ENCODE data around the gene INPP5F.

DNA sequence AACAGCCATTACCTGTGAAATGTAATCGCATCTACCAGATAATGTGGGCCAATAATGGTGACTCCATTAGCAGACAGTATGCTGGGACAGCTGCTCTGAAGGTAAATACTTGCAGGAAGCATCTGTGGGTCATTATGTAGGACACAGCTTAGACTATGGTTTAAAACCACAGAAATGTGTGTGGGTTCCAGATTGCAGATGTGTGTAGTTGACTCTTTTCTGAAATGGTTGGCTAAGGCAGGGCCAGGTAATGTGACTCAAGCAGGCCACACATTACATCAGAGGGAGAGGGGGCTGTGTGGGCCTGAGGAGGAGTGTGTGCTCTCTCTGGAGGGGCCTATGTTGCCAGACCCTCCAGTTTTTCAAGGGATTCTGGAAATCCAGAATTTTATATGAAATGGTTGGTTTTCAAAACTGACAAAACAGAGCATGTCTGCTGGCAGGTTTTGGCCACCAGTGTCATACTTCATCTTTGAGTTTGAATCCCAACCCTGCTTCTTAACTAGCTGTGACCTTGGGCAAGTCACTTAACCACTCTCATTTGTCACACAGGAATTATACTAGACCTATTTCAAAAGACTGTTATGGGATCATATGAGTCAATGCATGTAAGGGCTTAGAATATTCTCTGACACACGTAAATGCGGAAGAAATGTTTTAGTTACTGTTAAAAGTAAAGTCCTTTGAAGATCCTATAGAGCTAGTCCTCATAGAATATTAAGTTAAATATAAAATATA, 82.3 kb downstream of the INPP5F start:
- TF ChIP-seq TCF7L2 (IDR thresholded peaks at IDR 0.05; ENCODE audit: low read depth, low read length) (no peak), NR2F2 (IDR thresholded peaks at IDR 0.05; ENCODE audit: borderline replicate concordance, low read depth) (no peak), POLR2A (IDR thresholded peaks at IDR 0.05; ENCODE audit: insufficient read depth in 1 of 2, low read depth in 2 of 2, low read length in 2 of 2) (no peak), SMAD1 (CRISPR knock-in tag; IDR thresholded peaks at IDR 0.05; ENCODE audit: borderline replicate concordance, low read depth) (no peak), HOXA7 (CRISPR knock-in tag; IDR thresholded peaks at IDR 0.05) (no peak), ZBTB21 (CRISPR knock-in tag; IDR thresholded peaks at IDR 0.05) (no peak), FOXM1 (CRISPR knock-in tag; IDR thresholded peaks at IDR 0.05) (no peak), ZNF446 (CRISPR knock-in tag; IDR thresholded peaks at IDR 0.05) (no peak), EP300 (IDR thresholded peaks at IDR 0.05; ENCODE audit: low read depth in 2 of 2, low read length in 2 of 2) (no peak), EP300 (CRISPR knock-in tag; IDR thresholded peaks at IDR 0.05; ENCODE audit: borderline replicate concordance) (no peak), RAD21 (CRISPR knock-in tag; IDR thresholded peaks at IDR 0.05) (no peak), ZFP41 (CRISPR knock-in tag; IDR thresholded peaks at IDR 0.05; ENCODE audit: borderline replicate concordance) (no peak), SOX5 (CRISPR knock-in tag; IDR thresholded peaks at IDR 0.05; ENCODE audit: borderline replicate concordance) (no peak)
- TF ChIP-seq, protein P1, sequence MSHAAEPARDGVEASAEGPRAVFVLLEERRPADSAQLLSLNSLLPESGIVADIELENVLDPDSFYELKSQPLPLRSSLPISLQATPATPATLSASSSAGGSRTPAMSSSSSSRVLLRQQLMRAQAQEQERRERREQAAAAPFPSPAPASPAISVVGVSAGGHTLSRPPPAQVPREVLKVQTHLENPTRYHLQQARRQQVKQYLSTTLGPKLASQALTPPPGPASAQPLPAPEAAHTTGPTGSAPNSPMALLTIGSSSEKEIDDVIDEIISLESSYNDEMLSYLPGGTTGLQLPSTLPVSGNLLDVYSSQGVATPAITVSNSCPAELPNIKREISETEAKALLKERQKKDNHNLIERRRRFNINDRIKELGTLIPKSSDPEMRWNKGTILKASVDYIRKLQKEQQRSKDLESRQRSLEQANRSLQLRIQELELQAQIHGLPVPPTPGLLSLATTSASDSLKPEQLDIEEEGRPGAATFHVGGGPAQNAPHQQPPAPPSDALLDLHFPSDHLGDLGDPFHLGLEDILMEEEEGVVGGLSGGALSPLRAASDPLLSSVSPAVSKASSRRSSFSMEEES (CRISPR knock-in tag; IDR thresholded peaks at IDR 0.05), result no peak
- TF ChIP-seq, protein P2, sequence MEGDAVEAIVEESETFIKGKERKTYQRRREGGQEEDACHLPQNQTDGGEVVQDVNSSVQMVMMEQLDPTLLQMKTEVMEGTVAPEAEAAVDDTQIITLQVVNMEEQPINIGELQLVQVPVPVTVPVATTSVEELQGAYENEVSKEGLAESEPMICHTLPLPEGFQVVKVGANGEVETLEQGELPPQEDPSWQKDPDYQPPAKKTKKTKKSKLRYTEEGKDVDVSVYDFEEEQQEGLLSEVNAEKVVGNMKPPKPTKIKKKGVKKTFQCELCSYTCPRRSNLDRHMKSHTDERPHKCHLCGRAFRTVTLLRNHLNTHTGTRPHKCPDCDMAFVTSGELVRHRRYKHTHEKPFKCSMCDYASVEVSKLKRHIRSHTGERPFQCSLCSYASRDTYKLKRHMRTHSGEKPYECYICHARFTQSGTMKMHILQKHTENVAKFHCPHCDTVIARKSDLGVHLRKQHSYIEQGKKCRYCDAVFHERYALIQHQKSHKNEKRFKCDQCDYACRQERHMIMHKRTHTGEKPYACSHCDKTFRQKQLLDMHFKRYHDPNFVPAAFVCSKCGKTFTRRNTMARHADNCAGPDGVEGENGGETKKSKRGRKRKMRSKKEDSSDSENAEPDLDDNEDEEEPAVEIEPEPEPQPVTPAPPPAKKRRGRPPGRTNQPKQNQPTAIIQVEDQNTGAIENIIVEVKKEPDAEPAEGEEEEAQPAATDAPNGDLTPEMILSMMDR (CRISPR knock-in tag; IDR thresholded peaks at IDR 0.05), result no peak
